Progenitor cell of endocrine pancreas (in vitro differentiated cells): Measurements from ENCODE around the gene C19orf81. TPM values are rescaled to one million over a fixed set of nuclear protein-coding genes. Genes with fewer than 3 reads are reported as not detected.

Experiments
- DNase-seq: peaks from one replicate; pipeline ENCODE4 v3.0.0; 2021; ENCODE audit warnings: low spot score; ENCODE audit not compliant: unreplicated experiment
- H3K27ac Mint-ChIP-seq: 2 replicates; pipeline ENCODE4 v1.8.0; 2021; ENCODE audit warnings: mild to moderate bottlenecking, moderate library complexity, mixed read lengths
- H3K27me3 Mint-ChIP-seq: 2 replicates; pipeline ENCODE4 v1.8.0; 2021; ENCODE audit warnings: mixed read lengths
- H3K36me3 Mint-ChIP-seq: 2 replicates; pipeline ENCODE4 v1.8.0; 2022; ENCODE audit warnings: mixed read lengths; ENCODE audit not compliant: insufficient read depth
- H3K4me1 Mint-ChIP-seq: 2 replicates; pipeline ENCODE4 v1.8.0; 2021; ENCODE audit warnings: low read depth, mixed read lengths
- H3K4me3 Mint-ChIP-seq: 2 replicates; pipeline ENCODE4 v1.8.0; 2021; ENCODE audit warnings: low read depth, mild to moderate bottlenecking, moderate library complexity, mixed read lengths
- H3K9me3 Mint-ChIP-seq: 2 replicates; pipeline ENCODE4 v1.8.0; 2021; ENCODE audit warnings: low read depth, mixed read lengths
- CTCF ChIP-seq: fragments of 200-600 bp; sonication (generic); IDR thresholded peaks from one replicate; pipeline ENCODE4 v1.5.0; 2021; ENCODE audit warnings: antibody characterized with exemption, mild to moderate bottlenecking; ENCODE audit not compliant: unreplicated experiment
- total RNA-seq: library from RNA; stranded (reverse); gene quantifications from 2 replicates; pipeline ENCODE4 v1.2.1, GENCODE V29; 2021

C19orf81 gene
- total RNA-seq, 1 donor from 2014 or later = 8.6 TPM

- no peaks in the 10 kb centered on the region for H3K9me3 Mint-ChIP-seq
- TF ChIP-seq CTCF = no peak
- no peak for DNase-seq
- H3K27me3 Mint-ChIP-seq = peaks cover 73% of the 10 kb centered on the region
- H3K4me3 Mint-ChIP-seq = no peak overlapping the region
- H3K36me3 Mint-ChIP-seq = no peaks in the 10 kb centered on the region
- H3K4me1 Mint-ChIP-seq = no peaks in the 10 kb centered on the region
- no peak overlapping the region for H3K27ac Mint-ChIP-seq
These were observed 57.1 kb downstream of the C19orf81 start for GRCh38 chr19:50706387-50706786.

- H3K4me3 Mint-ChIP-seq = no peak overlapping the region
- no peak for DNase-seq
- H3K27ac Mint-ChIP-seq = no peak overlapping the region
- TF ChIP-seq CTCF = no peak
- no peaks in the 10 kb centered on the region for H3K36me3 Mint-ChIP-seq
- no peaks in the 10 kb centered on the region for H3K4me1 Mint-ChIP-seq
- peaks cover 75% of the 10 kb centered on the region for H3K27me3 Mint-ChIP-seq
- H3K9me3 Mint-ChIP-seq = no peaks in the 10 kb centered on the region
These were observed 59.1 kb downstream of the C19orf81 start for GRCh38 chr19:50708179-50708879.

Other genes starting within 250 kb of the C19orf81 start
- gene SPIB, start 230.5 kb upstream of the C19orf81 start, total RNA-seq = 1.7 and 2.5 TPM in 2 replicates
- gene MYBPC2, start 216.6 kb upstream of the C19orf81 start, total RNA-seq = 1.6 and 2.1 TPM in 2 replicates
- gene EMC10, start 172.9 kb upstream of the C19orf81 start, total RNA-seq = 177 and 181 TPM in 2 replicates
- 11.6 and 12.0 TPM in 2 replicates for gene GARIN5A, start 172.6 kb upstream of the C19orf81 start, total RNA-seq
- gene JOSD2, start 138.3 kb upstream of the C19orf81 start, total RNA-seq = 12.1 and 13.1 TPM in 2 replicates
- not detected in 2 replicates for gene ASPDH, start 135.5 kb upstream of the C19orf81 start, total RNA-seq
- 1.0 and 1.2 TPM in 2 replicates for gene LRRC4B, start 81.0 kb upstream of the C19orf81 start, total RNA-seq
- 0.91 and 1.8 TPM in 2 replicates for gene SYT3, start 9.6 kb upstream of the C19orf81 start, total RNA-seq
- gene SHANK1, start 70.4 kb downstream of the C19orf81 start, total RNA-seq = 0.20 and 0.36 TPM in 2 replicates
- gene CLEC11A, start 73.9 kb downstream of the C19orf81 start, total RNA-seq = 4.7 and 5.4 TPM in 2 replicates
- not detected in 2 replicates for gene GPR32, start 121.0 kb downstream of the C19orf81 start, total RNA-seq
- not detected in 2 replicates for gene ACP4, start 141.0 kb downstream of the C19orf81 start, total RNA-seq
- not detected in 2 replicates for gene KLK1, start 174.3 kb downstream of the C19orf81 start, total RNA-seq
- gene KLK15, start 184.1 kb downstream of the C19orf81 start, total RNA-seq = not detected in 2 replicates
- gene KLK3, start 205.5 kb downstream of the C19orf81 start, total RNA-seq = not detected in 2 replicates
- gene KLK2, start 224.0 kb downstream of the C19orf81 start, total RNA-seq = not detected in 2 replicates